Measurements from ENCODE around the gene NBPF3.
"Not testable (repeated sequence)": the region's sequence is repeated elsewhere in the genome, so short reads cannot be mapped to it uniquely, and the experiment has no call there.

NBPF3 gene
- 37.9 to 42.4 reads per million in 2 donors for total RNA-seq

GRCh38 chr1:21439721-21440629, at the start of gene NBPF3:
TSS of gene NBPF3 (plus strand) at chr1:21440137. CDS start at chr1:21445087, 4,950 bp downstream.
- DNase-seq, result peak; percentile 82

GRCh38 chr1:21391497-21391896, 48.4 kb upstream of the NBPF3 start:
- DNase-seq, result no peak

- DNase-seq, result no peak
Observed at GRCh38 chr1:21392587-21393263, 47.2 kb upstream of the NBPF3 start.

- DNase-seq, result no peak
Observed at GRCh38 chr1:21396516-21396915, 43.4 kb upstream of the NBPF3 start.

- DNase-seq, result no peak
Observed at GRCh38 chr1:21397813-21398188, 42.1 kb upstream of the NBPF3 start.

- not testable (repeated sequence) for DNase-seq
Observed at GRCh38 chr1:21401726-21402346, 38.1 kb upstream of the NBPF3 start.

GRCh38 chr1:21406659-21407058, 33.3 kb upstream of the NBPF3 start:
- DNase-seq, result no peak

- DNase-seq, result not testable (repeated sequence)
Observed at GRCh38 chr1:21409897-21410296, 30.0 kb upstream of the NBPF3 start.

GRCh38 chr1:21414015-21414414, 25.9 kb upstream of the NBPF3 start:
- no peak for DNase-seq

- not testable (repeated sequence) for DNase-seq
Observed at GRCh38 chr1:21420378-21420777, 19.6 kb upstream of the NBPF3 start.

GRCh38 chr1:21421307-21421706, 18.6 kb upstream of the NBPF3 start:
- DNase-seq, result not testable (repeated sequence)

GRCh38 chr1:21427798-21428480, 12.0 kb upstream of the NBPF3 start:
- DNase-seq, result not testable (repeated sequence)

GRCh38 chr1:21428481-21429073, 11.4 kb upstream of the NBPF3 start:
- not testable (repeated sequence) for DNase-seq

- DNase-seq, result not testable (repeated sequence)
Observed at GRCh38 chr1:21429210-21429609, 10.7 kb upstream of the NBPF3 start.

- DNase-seq, result not testable (repeated sequence)
Observed at GRCh38 chr1:21430875-21431274, 9.1 kb upstream of the NBPF3 start.

GRCh38 chr1:21434394-21434793, 5.5 kb upstream of the NBPF3 start:
- no peak for DNase-seq

- DNase-seq, result no peak
Observed at GRCh38 chr1:21435646-21436487, 4.1 kb upstream of the NBPF3 start.

- DNase-seq, result no peak
Observed at GRCh38 chr1:21436488-21437340, 3.2 kb upstream of the NBPF3 start.

GRCh38 chr1:21437341-21437640, 2.6 kb upstream of the NBPF3 start:
- DNase-seq, result no peak

- DNase-seq, result not testable (repeated sequence)
Observed at GRCh38 chr1:21438646-21439312, 1.2 kb upstream of the NBPF3 start.

Measured in activated gamma-delta T cell (primary cell).